AG09319 (cell line): Measurements from ENCODE around the gene SRBD1.

Experiments used
- DNase-seq: peaks from one replicate; pipeline ENCODE4 v3.0.0-alpha.2; 2010; ENCODE audit warnings: low read depth; ENCODE audit errors: extremely low read depth
- CTCF ChIP-seq: IDR thresholded peaks from 2 replicates; pipeline ENCODE4 v1.5.1; 2011; ENCODE audit warnings: low read depth, mild to moderate bottlenecking, inconsistent platforms, low read length, moderate library complexity

Gene SRBD1

DNA sequence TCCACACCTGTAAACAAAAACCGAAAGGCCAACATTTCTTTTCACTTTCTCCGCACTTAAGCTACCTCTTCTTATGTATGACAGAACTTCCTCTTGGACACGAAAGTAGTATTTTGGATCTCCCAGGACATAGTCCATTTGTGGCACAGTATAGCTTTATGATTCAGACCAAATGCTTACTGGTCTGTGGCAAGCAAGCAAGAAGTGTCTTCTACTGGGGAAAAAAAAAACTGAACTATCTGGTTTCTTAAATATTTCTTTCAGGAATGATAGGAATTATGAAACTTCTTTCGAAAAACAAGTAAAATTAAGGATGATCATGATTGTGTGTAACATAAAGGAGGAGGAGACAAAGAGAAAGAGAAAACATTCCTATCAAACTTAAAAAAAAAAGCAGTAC lies 33.6 kb downstream of the SRBD1 start:
- no peak for DNase-seq
- no peak for TF ChIP-seq CTCF

DNA sequence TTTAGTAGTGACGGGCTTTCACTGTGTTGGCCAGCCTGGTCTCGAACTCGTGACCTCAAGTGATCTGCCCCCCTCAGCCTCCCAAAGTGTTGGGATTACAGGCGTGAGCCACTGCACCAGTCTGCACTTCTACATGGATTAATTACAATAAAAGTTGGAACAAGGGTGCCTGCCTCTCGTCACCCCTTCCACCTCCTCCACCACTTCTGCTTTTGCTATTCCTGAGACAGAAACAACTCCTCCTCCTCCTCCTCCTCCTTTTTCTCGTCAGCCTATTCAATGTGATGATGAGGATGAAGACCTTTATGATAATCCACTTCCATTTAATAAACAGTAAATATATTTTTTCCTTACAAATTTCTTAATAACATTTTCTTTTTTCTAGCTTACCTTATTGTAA lies 35.2 kb downstream of the SRBD1 start:
- no peak for TF ChIP-seq CTCF
- no peak for DNase-seq

DNA sequence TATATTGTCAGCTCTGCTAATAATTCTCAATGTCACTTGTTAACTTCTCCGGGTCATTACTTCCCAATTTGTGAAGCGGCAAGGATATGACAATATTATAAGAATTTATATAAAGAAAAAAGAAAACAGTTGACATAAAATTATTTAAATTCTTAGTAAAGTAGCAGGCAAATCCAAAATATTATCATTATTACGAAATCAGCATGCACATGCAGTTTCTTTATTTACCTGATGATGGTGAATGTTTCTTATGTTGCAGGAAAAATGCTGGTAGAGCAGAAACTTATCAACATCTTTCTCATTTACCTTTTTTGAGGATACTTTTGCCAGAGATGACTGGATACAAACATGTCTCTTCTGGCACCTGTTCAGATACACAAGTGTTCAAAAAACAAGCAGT lies 38.1 kb downstream of the SRBD1 start:
- no peak for DNase-seq

GRCh38 chr2:45571940-45572339 lies 39.1 kb downstream of the SRBD1 start:
- TF ChIP-seq CTCF: no peak
- no peak for DNase-seq

More for the DNA sequence above, 38.1 kb downstream of the SRBD1 start:
- TF ChIP-seq CTCF: no peak

GRCh38 chr2:45570671-45571334 lies 40.3 kb downstream of the SRBD1 start:
- DNase-seq: no peak

DNA sequence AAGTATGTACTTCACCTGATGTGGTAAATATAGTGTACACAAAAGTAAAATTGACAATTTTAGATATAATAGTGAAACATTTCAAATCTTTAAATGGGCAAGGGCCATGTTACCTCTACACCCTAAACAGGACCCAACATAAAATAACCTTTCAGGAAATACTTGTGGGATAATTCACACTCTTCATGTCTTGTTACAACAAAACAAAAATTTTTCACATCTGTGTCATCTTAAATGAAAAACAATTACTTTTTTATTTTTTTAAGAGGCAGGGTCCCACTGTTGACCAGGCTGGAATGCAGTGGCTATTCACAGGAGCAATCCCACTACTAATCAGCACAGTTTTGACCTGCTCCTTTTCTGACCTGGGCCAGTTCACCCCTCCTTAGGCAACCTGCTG lies 42.1 kb downstream of the SRBD1 start:
- TF ChIP-seq CTCF: no peak

More at GRCh38 chr2:45570671-45571334, 40.3 kb downstream of the SRBD1 start:
- TF ChIP-seq CTCF: no peak

GRCh38 chr2:45567974-45568789 lies 42.9 kb downstream of the SRBD1 start:
- no peak for DNase-seq
- TF ChIP-seq CTCF: no peak

More for the DNA sequence above, 42.1 kb downstream of the SRBD1 start:
- DNase-seq: no peak
